Fibroblast of the aortic adventitia (primary cell): ENCODE measurements around the gene TSPAN11. TPM values are rescaled to one million over a fixed set of nuclear protein-coding genes. Genes with fewer than 3 reads are reported as not detected.
"Not testable (repeated sequence)": the region's sequence is repeated elsewhere in the genome, so short reads cannot be mapped to it uniquely, and the experiment has no call there.

Source experiments
- DNase-seq: peaks from one replicate; pipeline ENCODE4 v3.0.0-alpha.2; 2010; ENCODE audit warnings: low read depth
- H3K4me3 ChIP-seq: 2 replicates; pipeline ENCODE4 v1.5.1; 2011; ENCODE audit warnings: low read depth, mild to moderate bottlenecking, control low read depth, low read length, moderate library complexity
- CTCF ChIP-seq: IDR thresholded peaks from 2 replicates; pipeline ENCODE4 v1.5.1; 2011; ENCODE audit warnings: mild to moderate bottlenecking, low read length, control low read depth, inconsistent platforms; ENCODE audit not compliant: insufficient read depth
- total RNA-seq: library from RNA; depleted of rRNA; stranded (reverse); fragments of >200 nt; gene quantifications from 2 replicates; pipeline ENCODE4 v1.2.3, GENCODE V29; 2012; ENCODE audit warnings: low replicate concordance

The TSPAN11 gene
- total RNA-seq, 1 donor = 0.36 TPM

- H3K4me3 ChIP-seq = no peak overlapping the region
- DNase-seq = no peak
- no peak for TF ChIP-seq CTCF
These were observed 83.4 kb downstream of the TSPAN11 start for GRCh38 chr12:31009976-31010375.

- TF ChIP-seq CTCF = no peak
- H3K4me3 ChIP-seq = no peak overlapping the region
- DNase-seq = no peak
These were observed 84.8 kb downstream of the TSPAN11 start for GRCh38 chr12:31011336-31011735.

GRCh38 chr12:31011746-31012566 is 85.4 kb downstream of the TSPAN11 start:
- no peak for DNase-seq
- TF ChIP-seq CTCF = peak; percentile 32
- no peak overlapping the region for H3K4me3 ChIP-seq

GRCh38 chr12:31012567-31012891 is 86.0 kb downstream of the TSPAN11 start:
- not testable (repeated sequence) for H3K4me3 ChIP-seq

GRCh38 chr12:31015215-31015614 is 88.7 kb downstream of the TSPAN11 start:
- DNase-seq = no peak
- H3K4me3 ChIP-seq = no peak overlapping the region
- TF ChIP-seq CTCF = no peak

More at GRCh38 chr12:31012567-31012891, 86.0 kb downstream of the TSPAN11 start:
- not testable (repeated sequence) for DNase-seq

GRCh38 chr12:31016057-31016456 is 89.5 kb downstream of the TSPAN11 start:
- no peak for TF ChIP-seq CTCF
- no peak for DNase-seq

GRCh38 chr12:31017535-31017934 is 91.0 kb downstream of the TSPAN11 start:
- H3K4me3 ChIP-seq = no peak overlapping the region
- no peak for DNase-seq
- no peak for TF ChIP-seq CTCF

More at GRCh38 chr12:31016057-31016456, 89.5 kb downstream of the TSPAN11 start:
- no peak overlapping the region for H3K4me3 ChIP-seq
